Subcutaneous adipose tissue (tissue), 4 donors: ENCODE results near the gene IFFO2. TPM values are rescaled to one million over a fixed set of nuclear protein-coding genes. Genes with fewer than 3 reads are reported as not detected.

ENCODE experiments used
- total RNA-seq, 4 donors: library from RNA; depleted of rRNA; stranded (reverse); fragments of >200 nt; gene quantifications; one replicate each; pipeline ENCODE4 v1.1.0, GENCODE V29; 2016
- TF ChIP-seq, protein P1 (sequence below): fragments of 450-650 bp; IDR thresholded peaks from one replicate; pipeline ENCODE4 v1.5.1; 2016; ENCODE audit warnings: low read depth, mild to moderate bottlenecking, control low read depth, antibody characterized with exemption, moderate library complexity

IFFO2 gene
- total RNA-seq, 4 donors from 2014 or later: 2.0 to 12.8 (median 4.8) TPM

DNA sequence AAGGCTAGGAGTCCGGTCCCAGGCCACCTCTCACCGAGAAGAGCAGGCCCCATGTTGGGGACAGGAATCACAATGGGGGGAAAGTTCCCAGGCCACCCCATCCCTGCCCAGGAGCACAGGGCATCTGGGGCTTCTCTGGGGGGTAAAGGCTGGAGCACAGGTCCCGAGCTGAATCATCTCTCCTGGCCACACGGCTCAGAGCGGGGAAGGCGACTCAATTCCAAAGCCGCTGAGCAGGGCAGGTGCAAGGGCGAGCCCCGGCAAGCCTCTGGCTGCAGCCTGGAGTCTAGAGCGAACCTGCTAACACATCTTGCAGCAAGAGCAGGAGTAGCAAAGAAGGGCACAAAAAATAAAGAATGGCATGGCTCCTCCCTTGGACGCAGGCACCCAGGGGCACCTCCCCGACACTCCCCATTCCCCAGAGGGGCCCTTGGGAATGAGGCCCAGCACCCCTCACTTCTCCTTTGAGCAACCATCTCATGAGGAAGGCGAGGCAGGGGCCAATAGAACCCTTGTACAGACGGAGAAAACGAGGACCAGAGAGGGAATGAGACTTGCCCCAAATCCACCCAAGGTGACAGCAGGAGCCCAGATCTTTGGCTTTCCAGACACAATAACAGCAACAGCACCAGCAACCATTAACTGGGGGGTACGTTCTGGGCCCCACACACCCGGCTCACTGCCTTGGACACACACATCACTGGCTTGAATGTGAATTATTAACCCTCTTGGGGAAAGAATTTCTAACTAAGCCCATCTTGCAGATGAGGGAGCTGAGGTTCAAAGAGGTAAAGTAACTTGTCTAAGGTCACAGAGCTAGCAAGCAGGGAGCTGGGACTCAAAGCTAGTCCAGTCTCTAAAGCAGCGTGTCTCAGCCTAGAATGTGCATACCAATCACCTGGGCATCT is 33.4 kb downstream of the IFFO2 start:
- TF ChIP-seq, protein P1, sequence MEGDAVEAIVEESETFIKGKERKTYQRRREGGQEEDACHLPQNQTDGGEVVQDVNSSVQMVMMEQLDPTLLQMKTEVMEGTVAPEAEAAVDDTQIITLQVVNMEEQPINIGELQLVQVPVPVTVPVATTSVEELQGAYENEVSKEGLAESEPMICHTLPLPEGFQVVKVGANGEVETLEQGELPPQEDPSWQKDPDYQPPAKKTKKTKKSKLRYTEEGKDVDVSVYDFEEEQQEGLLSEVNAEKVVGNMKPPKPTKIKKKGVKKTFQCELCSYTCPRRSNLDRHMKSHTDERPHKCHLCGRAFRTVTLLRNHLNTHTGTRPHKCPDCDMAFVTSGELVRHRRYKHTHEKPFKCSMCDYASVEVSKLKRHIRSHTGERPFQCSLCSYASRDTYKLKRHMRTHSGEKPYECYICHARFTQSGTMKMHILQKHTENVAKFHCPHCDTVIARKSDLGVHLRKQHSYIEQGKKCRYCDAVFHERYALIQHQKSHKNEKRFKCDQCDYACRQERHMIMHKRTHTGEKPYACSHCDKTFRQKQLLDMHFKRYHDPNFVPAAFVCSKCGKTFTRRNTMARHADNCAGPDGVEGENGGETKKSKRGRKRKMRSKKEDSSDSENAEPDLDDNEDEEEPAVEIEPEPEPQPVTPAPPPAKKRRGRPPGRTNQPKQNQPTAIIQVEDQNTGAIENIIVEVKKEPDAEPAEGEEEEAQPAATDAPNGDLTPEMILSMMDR: no peak

DNA sequence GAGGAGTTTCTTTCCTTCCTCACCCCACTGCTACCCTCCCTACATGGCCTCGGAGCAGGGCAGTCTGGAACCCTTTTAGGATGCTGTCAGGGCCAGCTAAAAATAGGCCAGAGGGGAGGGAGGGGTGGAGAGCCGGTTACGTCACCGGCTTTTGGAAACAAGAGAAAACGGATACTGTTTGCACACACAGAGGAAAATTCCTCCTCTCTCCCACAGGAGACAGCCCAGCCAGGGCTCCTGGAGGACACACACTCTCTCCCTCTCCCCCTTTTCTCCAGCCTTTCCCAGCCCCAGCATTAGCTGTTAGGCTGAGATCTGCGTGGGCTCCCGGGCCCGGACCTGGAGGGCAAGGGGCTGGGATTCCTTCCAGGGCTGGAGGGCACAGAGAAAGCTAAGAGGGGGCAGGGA is 34.2 kb downstream of the IFFO2 start:
- TF ChIP-seq, protein P1: no peak

DNA sequence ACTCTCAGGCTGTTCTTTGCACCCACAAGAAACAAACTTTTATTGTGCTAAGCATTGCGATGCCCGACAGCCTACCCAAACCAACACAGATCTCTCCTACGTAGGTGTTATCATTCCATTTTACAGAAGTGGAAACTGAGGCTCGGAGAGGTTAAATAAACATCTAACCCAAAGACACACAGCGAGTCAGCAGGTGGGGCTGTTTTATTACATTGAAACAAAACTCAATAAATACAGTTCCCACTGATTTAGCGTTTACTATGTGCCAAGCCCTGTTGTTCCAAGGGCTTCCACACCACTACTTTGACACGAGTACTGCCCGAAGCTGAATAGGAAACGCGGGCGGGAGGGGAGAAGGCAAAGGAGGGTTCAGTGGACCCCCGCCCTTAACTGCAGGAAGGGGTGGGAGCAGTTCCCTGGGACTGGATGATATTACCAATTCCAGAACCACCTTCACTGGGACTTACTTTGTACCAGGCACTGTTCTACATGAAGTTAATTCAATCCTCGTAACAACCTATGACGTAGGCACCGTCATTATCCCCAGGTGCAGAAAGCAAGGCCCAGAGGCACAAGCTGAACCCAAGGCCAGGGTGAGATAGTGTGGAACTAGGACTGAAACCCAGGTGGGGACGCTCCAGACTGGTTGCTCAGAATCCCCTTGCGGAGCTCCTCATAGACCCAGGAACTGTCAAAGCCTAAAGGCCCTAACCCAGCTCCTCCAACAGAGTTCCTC is 34.8 kb downstream of the IFFO2 start:
- TF ChIP-seq, protein P1: no peak

- TF ChIP-seq, protein P1: no peak
These were observed 35.5 kb downstream of the IFFO2 start for GRCh38 chr1:18920931-18921330.

- TF ChIP-seq, protein P1: no peak
These were observed 36.5 kb downstream of the IFFO2 start for GRCh38 chr1:18919956-18920355.

GRCh38 chr1:18919197-18919905 is 37.1 kb downstream of the IFFO2 start:
- TF ChIP-seq, protein P1: no peak

- TF ChIP-seq, protein P1: no peak
These were observed 38.1 kb downstream of the IFFO2 start for GRCh38 chr1:18918417-18918816.
